Brain pericyte (primary cell): ENCODE data around the gene PREX1.

ENCODE experiments used
- DNase-seq: peaks from one replicate; pipeline ENCODE4 v3.0.0-alpha.2; 2012; ENCODE audit warnings: low read depth, low spot score

Gene PREX1

GRCh38 chr20:48586730-48587129 lies 241.1 kb downstream of the PREX1 start:
- DNase-seq: no peak

- no peak for DNase-seq
These were observed 242.5 kb downstream of the PREX1 start for GRCh38 chr20:48585061-48585870.

- DNase-seq: no peak
These were observed 243.3 kb downstream of the PREX1 start for GRCh38 chr20:48584391-48585060.

- no peak for DNase-seq
These were observed 244.0 kb downstream of the PREX1 start for GRCh38 chr20:48583801-48584200.

- no peak for DNase-seq
These were observed 244.6 kb downstream of the PREX1 start for GRCh38 chr20:48583171-48583570.

GRCh38 chr20:48582673-48582985 lies 245.2 kb downstream of the PREX1 start:
- no peak for DNase-seq

- DNase-seq: no peak
These were observed 246.6 kb downstream of the PREX1 start for GRCh38 chr20:48581167-48581566.

- DNase-seq: no peak
These were observed 249.3 kb downstream of the PREX1 start for GRCh38 chr20:48578397-48579098.

- DNase-seq: no peak
These were observed 250.2 kb downstream of the PREX1 start for GRCh38 chr20:48577557-48577956.

GRCh38 chr20:48574383-48574782 lies 253.4 kb downstream of the PREX1 start:
- DNase-seq: no peak
